ENCODE measurements around the gene FYB2. TPM values are rescaled to one million over a fixed set of nuclear protein-coding genes. Genes with fewer than 3 reads are reported as not detected.

The FYB2 gene
- polyA plus RNA-seq, 1 donor (not counting 4 experiments of a cell fraction or from before 2014, with no cell fraction given) = not detected

DNA sequence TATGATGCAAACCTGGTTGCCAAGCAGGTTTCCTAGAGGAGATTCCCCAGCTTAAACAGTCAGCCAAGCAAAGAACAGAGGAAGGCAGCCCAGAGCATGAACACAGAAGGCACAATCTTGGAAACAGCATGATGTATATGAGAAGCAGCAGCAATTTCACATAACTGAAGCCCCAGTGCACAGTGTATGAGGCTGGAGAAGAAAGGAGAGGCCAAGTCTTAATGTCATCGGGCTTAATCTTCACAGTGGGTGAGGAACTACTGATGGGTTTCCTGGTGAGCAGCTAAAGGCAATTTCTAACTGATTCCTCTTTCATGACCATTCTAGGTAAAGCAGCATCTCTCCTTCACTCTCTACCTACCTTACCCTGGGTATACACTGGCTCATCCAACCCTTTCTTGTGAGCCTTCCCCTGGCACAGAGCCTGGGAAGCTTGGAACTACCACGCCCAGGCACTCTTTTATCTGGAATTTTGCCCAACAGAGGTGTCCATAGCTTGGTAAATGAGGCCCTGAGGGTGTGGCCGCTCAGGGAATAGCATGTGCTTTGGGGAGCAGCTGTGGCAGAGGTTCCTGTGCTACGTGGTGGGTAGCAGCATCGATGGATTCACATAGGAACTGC is 22.0 kb downstream of the FYB2 start:
- Histone ChIP-seq H2AFZ (ENCODE audit: control insufficient read depth, low read length) (no peak overlapping the region), H4K20me1 (ENCODE audit: control insufficient read depth, extremely low read depth, insufficient read depth, low read length) (no peaks in the 10 kb centered on the region), H3K4me2 (ENCODE audit: control insufficient read depth, extremely low read depth, insufficient read depth, low read depth, low read length) (no peak overlapping the region), H3K27me3 (ENCODE audit: control insufficient read depth, extremely low read depth, insufficient read depth, low read length) (no peaks in the 10 kb centered on the region), H3K36me3 (ENCODE audit: control insufficient read depth in 2 of 2, extremely low read depth in 1 of 2, insufficient read depth in 2 of 2, low read length in 2 of 2) (no peaks in the 10 kb centered on the region), H3K9me3 (ENCODE audit: control insufficient read depth, low read depth, low read length) (no peaks in the 10 kb centered on the region), H3K27ac (ENCODE audit: control insufficient read depth, insufficient read depth, low read length) (no peak overlapping the region), H3K9ac (ENCODE audit: control insufficient read depth, extremely low read depth, insufficient read depth, low read length) (no peak overlapping the region), H3K9me1 (ENCODE audit: control insufficient read depth, extremely low read depth, insufficient read depth, low read length) (no peaks in the 10 kb centered on the region), H3K4me1 (ENCODE audit: control insufficient read depth, extremely low read depth, insufficient read depth, low read length) (peaks cover 14% of the 10 kb centered on the region), H3K79me2 (ENCODE audit: control insufficient read depth, insufficient read depth, low read length) (no peaks in the 10 kb centered on the region), H3K4me3 (ENCODE audit: control insufficient read depth in 2 of 3, extremely low read depth in 1 of 3, insufficient read depth in 2 of 3, low read depth in 1 of 3, low read length in 3 of 3) (no peak overlapping the region)
- TF ChIP-seq EZH2 (IDR thresholded peaks at IDR 0.05; ENCODE audit: low read length) = no peak
- TF ChIP-seq, protein P1, sequence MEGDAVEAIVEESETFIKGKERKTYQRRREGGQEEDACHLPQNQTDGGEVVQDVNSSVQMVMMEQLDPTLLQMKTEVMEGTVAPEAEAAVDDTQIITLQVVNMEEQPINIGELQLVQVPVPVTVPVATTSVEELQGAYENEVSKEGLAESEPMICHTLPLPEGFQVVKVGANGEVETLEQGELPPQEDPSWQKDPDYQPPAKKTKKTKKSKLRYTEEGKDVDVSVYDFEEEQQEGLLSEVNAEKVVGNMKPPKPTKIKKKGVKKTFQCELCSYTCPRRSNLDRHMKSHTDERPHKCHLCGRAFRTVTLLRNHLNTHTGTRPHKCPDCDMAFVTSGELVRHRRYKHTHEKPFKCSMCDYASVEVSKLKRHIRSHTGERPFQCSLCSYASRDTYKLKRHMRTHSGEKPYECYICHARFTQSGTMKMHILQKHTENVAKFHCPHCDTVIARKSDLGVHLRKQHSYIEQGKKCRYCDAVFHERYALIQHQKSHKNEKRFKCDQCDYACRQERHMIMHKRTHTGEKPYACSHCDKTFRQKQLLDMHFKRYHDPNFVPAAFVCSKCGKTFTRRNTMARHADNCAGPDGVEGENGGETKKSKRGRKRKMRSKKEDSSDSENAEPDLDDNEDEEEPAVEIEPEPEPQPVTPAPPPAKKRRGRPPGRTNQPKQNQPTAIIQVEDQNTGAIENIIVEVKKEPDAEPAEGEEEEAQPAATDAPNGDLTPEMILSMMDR (optimal IDR thresholded peaks at IDR 0.05 in 1 of 3, IDR thresholded peaks at IDR 0.05 in 1 of 3, conservative IDR thresholded peaks at IDR 0.05 in 1 of 3; ENCODE audit: extremely low read depth in 1 of 3, insufficient read depth in 2 of 3, low read length in 3 of 3) = no peak
- FAIRE-seq (peak; percentile 61), DNase-seq (ENCODE audit: low read depth, low spot score) (peak; percentile 17)
- dilution Hi-C loops (cut with MboI; ENCODE audit: extremely low pct_ligation_motif_present, low sequenced_read_pairs) = no loop called here

DNA sequence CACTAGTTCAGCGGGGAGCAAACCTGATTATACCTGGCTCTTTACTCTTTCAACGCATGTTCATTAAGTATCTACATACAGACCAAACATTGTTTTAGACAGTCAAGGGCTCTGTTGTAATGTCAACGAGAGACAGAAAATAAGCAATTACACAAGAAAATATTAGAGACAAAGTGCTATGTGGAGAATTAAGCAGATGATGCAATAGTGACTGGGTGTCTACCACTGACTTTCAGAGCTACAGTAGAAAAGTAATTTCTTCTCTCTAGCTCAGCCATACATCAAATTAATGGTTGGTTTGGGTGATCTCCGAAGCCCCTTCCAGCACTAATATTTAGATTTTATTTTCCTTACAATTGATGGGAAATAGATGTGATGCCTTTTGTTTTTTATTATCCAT is 23.3 kb downstream of the FYB2 start:
- no peaks in the 10 kb centered on the region for H4K20me1 ChIP-seq (ENCODE audit: control insufficient read depth, extremely low read depth, insufficient read depth, low read length)
- no peak for DNase-seq (ENCODE audit: low read depth, low spot score)
- peaks cover 14% of the 10 kb centered on the region for H3K4me1 ChIP-seq (ENCODE audit: control insufficient read depth, extremely low read depth, insufficient read depth, low read length)
- no peak for FAIRE-seq
- H3K27ac ChIP-seq (ENCODE audit: control insufficient read depth, insufficient read depth, low read length) = no peak overlapping the region
- no peaks in the 10 kb centered on the region for H3K9me1 ChIP-seq (ENCODE audit: control insufficient read depth, extremely low read depth, insufficient read depth, low read length)
- dilution Hi-C loops (cut with MboI; ENCODE audit: extremely low pct_ligation_motif_present, low sequenced_read_pairs) = no loop called here
- H3K36me3 ChIP-seq (ENCODE audit: control insufficient read depth in 2 of 2, extremely low read depth in 1 of 2, insufficient read depth in 2 of 2, low read length in 2 of 2) = no peaks in the 10 kb centered on the region
- H3K79me2 ChIP-seq (ENCODE audit: control insufficient read depth, insufficient read depth, low read length) = no peaks in the 10 kb centered on the region
- no peaks in the 10 kb centered on the region for H3K9me3 ChIP-seq (ENCODE audit: control insufficient read depth, low read depth, low read length)
- TF ChIP-seq, protein P1 (optimal IDR thresholded peaks at IDR 0.05 in 1 of 3, IDR thresholded peaks at IDR 0.05 in 1 of 3, conservative IDR thresholded peaks at IDR 0.05 in 1 of 3; ENCODE audit: extremely low read depth in 1 of 3, insufficient read depth in 2 of 3, low read length in 3 of 3) = no peak
- TF ChIP-seq EZH2 (IDR thresholded peaks at IDR 0.05; ENCODE audit: low read length) = no peak
- H3K4me3 ChIP-seq (ENCODE audit: control insufficient read depth in 2 of 3, extremely low read depth in 1 of 3, insufficient read depth in 2 of 3, low read depth in 1 of 3, low read length in 3 of 3) = no peak overlapping the region
- H2AFZ ChIP-seq (ENCODE audit: control insufficient read depth, low read length) = no peak overlapping the region
- no peak overlapping the region for H3K4me2 ChIP-seq (ENCODE audit: control insufficient read depth, extremely low read depth, insufficient read depth, low read depth, low read length)
- no peak overlapping the region for H3K9ac ChIP-seq (ENCODE audit: control insufficient read depth, extremely low read depth, insufficient read depth, low read length)
- H3K27me3 ChIP-seq (ENCODE audit: control insufficient read depth, extremely low read depth, insufficient read depth, low read length) = no peaks in the 10 kb centered on the region
